Measurements from ENCODE around the gene LCN12. TPM values are rescaled to one million over a fixed set of nuclear protein-coding genes. Genes with fewer than 3 reads are reported as not detected.

The LCN12 gene
- total RNA-seq, 2 experiments from 2014 or later = 1.3 to 2.1 TPM

DNA sequence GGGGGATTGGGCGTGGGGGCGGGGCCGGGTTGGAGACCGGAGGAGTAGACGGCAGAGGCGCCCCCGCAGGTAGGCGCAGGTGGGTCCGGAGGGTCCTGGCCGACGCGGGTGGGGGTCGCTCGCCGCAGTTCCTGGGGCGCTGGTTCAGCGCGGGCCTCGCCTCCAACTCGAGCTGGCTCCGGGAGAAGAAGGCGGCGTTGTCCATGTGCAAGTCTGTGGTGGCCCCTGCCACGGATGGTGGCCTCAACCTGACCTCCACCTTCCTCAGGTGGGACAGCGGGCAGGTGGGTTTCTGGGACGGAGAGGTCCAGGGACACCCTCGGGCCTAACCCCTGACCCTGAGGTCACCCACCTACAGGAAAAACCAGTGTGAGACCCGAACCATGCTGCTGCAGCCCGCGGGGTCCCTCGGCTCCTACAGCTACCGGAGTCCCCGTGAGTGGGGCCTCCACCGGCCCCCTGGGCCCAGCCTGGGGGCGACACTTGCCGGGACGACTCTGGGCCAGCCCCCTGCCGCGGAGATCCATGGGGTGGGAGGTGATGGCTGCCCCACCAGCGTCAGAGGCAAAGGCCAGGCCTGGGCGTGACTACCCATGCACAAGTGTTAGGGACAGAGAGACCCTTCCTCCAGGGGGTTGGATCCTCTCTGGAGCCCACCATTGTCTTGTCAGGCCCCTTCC is 26.9 kb downstream of the LCN12 start:
- H3K27me3 Mint-ChIP-seq = peaks cover 4% of the 10 kb centered on the region
- no peaks in the 10 kb centered on the region for H3K36me3 Mint-ChIP-seq (ENCODE audit: low read depth)
- peaks cover 20% of the 10 kb centered on the region for H3K4me1 Mint-ChIP-seq (ENCODE audit: low read depth)
- CTCF ChIA-PET = interaction anchor here (1.0 to 4.5 kb wide), 2 partner anchors 27 to 56 kb away, joined by 3 to 24 read pairs; no protein-coding TSS in a partner anchor
- no peak for DNase-seq
- H3K27ac Mint-ChIP-seq = no peak overlapping the region
- H3K4me3 Mint-ChIP-seq = no peak overlapping the region
- no peak for ATAC-seq
- TF ChIP-seq, protein P1, sequence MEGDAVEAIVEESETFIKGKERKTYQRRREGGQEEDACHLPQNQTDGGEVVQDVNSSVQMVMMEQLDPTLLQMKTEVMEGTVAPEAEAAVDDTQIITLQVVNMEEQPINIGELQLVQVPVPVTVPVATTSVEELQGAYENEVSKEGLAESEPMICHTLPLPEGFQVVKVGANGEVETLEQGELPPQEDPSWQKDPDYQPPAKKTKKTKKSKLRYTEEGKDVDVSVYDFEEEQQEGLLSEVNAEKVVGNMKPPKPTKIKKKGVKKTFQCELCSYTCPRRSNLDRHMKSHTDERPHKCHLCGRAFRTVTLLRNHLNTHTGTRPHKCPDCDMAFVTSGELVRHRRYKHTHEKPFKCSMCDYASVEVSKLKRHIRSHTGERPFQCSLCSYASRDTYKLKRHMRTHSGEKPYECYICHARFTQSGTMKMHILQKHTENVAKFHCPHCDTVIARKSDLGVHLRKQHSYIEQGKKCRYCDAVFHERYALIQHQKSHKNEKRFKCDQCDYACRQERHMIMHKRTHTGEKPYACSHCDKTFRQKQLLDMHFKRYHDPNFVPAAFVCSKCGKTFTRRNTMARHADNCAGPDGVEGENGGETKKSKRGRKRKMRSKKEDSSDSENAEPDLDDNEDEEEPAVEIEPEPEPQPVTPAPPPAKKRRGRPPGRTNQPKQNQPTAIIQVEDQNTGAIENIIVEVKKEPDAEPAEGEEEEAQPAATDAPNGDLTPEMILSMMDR (IDR thresholded peaks at IDR 0.05) = no peak
- H3K9me3 Mint-ChIP-seq = no peaks in the 10 kb centered on the region
- intact Hi-C loops (cut with micrococcal nuclease) = no loop called here
- POLR2A ChIA-PET = interaction anchor here (1.2 kb wide), 1 partner anchor 14 kb away, joined by 3 read pairs; the partner anchor contains the start of gene PAXX

DNA sequence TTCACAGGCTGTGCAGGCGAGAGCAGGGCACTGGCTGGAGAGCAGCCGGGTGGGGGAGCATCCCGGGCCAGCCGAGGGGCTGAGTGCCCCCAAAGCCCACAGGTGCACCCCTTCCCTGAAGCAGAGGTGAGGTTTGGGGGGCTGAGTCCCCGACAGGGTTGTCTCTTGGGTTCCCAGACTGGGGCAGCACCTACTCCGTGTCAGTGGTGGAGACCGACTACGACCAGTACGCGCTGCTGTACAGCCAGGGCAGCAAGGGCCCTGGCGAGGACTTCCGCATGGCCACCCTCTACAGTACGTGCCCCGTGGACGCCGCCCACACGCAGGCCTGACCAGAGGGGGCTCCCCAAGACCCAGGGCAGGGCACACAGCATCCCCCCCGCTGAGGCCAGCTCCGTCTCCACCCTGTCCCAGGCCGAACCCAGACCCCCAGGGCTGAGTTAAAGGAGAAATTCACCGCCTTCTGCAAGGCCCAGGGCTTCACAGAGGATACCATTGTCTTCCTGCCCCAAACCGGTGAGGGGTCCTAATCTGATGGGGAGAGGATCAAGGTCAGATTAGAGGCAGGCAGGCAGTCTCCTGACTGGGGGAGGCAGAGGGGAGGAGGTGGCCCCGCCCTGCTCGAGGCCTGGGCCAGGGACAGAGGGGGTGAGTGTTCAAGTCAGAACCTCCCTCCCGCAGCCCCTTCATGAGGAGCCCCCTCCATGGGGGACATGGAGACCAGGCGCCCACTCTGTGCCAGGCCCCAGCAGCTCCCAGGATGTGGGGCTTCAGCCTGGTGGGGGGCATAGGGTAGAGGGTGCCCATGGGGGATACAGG is 27.9 kb downstream of the LCN12 start:
- TF ChIP-seq, protein P1 (IDR thresholded peaks at IDR 0.05) = no peak
- DNase-seq (no peak), ATAC-seq (no peak)
- intact Hi-C loops (cut with micrococcal nuclease) = no loop called here
- Mint-ChIP-seq H3K4me1 (ENCODE audit: low read depth) (peaks cover 17% of the 10 kb centered on the region), H3K9me3 (no peaks in the 10 kb centered on the region), H3K4me3 (no peak overlapping the region), H3K27ac (no peak overlapping the region), H3K36me3 (ENCODE audit: low read depth) (no peaks in the 10 kb centered on the region), H3K27me3 (peaks cover 5% of the 10 kb centered on the region)
- ChIA-PET CTCF (no interaction called here), POLR2A (no interaction called here)

DNA sequence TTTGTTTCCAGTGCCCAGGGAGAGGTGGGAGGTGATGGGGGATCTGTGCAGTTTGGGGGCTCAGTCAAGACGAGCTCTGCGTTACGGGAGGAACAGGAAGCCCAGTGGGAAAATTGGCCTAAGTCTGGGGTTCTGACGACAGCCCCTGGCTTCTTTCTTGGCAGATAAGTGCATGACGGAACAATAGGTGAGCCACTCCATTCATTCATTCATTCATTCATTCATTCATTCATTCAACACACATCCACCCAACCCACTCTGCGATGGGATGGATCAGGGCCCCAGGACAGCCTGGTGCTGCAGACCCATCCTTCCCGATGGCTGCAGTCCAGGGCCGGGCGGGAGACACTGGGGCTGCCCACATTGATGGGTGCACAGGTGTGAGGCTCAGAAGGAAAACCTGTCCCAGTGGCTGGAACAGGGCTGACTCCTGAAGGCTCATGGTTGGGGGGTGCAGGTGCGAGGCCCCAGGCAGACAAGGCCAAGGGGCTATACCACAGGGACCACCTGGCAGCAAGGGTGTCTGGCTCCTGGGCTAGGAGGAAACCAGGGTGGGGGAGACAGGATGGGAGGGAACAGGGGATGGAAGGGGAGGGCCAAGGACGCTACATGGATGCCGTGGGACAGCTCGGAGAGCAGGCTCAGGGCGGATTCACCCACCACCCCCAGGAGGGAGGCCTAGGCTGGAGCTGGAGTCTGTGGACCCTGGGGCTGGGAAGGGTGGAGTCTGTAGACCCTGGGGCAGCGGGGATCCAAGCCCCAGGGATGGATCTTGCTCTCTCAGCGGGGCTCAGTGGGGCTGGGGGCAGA is 28.8 kb downstream of the LCN12 start:
- DNase-seq (no peak), ATAC-seq (no peak)
- intact Hi-C loops (cut with micrococcal nuclease) = no loop called here
- TF ChIP-seq, protein P1 (IDR thresholded peaks at IDR 0.05) = no peak
- CTCF ChIA-PET = no interaction called here
- Mint-ChIP-seq H3K27me3 (peaks cover 7% of the 10 kb centered on the region), H3K9me3 (no peaks in the 10 kb centered on the region), H3K36me3 (ENCODE audit: low read depth) (no peaks in the 10 kb centered on the region), H3K4me3 (no peak overlapping the region), H3K4me1 (ENCODE audit: low read depth) (peaks cover 8% of the 10 kb centered on the region), H3K27ac (no peak overlapping the region)
- POLR2A ChIA-PET = interaction anchor here (1.2 kb wide), 1 partner anchor 10 kb away, joined by 3 read pairs; no protein-coding TSS in a partner anchor

DNA sequence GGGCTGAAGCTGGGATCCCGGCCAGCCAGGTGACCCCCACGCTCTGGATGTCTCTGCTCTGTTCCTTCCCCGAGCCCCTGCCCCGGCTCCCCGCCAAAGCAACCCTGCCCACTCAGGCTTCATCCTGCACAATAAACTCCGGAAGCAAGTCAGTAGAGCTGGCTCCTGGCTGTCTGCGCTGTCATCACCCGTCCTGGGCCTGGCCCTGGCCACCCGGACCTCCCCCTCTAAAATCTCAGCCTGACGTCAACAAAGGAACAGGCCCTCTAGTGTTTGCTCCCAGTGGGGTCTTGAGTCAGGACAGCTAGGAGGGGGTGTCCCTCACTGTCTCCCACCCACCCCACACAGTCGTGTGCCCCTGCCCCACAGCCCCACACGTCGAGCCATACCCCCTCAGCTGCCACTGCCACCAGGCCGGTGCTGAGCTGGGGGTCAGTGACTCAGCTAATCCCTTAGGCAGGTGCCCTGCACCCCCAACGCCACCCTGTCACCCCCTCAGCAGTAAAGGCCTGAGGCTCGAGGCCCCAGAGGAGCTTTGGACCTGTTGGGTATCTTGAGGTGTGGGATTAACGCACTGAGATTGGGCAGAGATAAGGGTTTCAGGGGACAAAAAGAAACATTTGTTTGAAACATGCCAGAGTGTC is 29.6 kb downstream of the LCN12 start:
- no peaks in the 10 kb centered on the region for H3K36me3 Mint-ChIP-seq (ENCODE audit: low read depth)
- CTCF ChIA-PET = interaction anchor here (1.4 kb wide), 1 partner anchor 9 kb away, joined by 3 read pairs; no protein-coding TSS in a partner anchor
- ATAC-seq (no peak), DNase-seq (no peak)
- no peak overlapping the region for H3K27ac Mint-ChIP-seq
- peaks cover 2% of the 10 kb centered on the region for H3K4me1 Mint-ChIP-seq (ENCODE audit: low read depth)
- intact Hi-C loops (cut with micrococcal nuclease) = no loop called here
- no peak overlapping the region for H3K4me3 Mint-ChIP-seq
- H3K27me3 Mint-ChIP-seq = peaks cover 11% of the 10 kb centered on the region
- POLR2A ChIA-PET = interaction anchor here (1.2 kb wide), 1 partner anchor 9 kb away, joined by 3 read pairs; no protein-coding TSS in a partner anchor
- TF ChIP-seq, protein P1 (IDR thresholded peaks at IDR 0.05) = no peak
- H3K9me3 Mint-ChIP-seq = no peaks in the 10 kb centered on the region
